ENCODE measurements around the gene FRYL.

- TF ChIP-seq CTCF (IDR thresholded peaks at IDR 0.05): no peak
- no peak for TF ChIP-seq POLR2A (IDR thresholded peaks at IDR 0.05)
- no peak for TF ChIP-seq POLR2AphosphoS5 (IDR thresholded peaks at IDR 0.05)
Measured at GRCh38 chr4:48798117-48798516, 18.0 kb upstream of the FRYL start.

Data from breast epithelium (tissue), 3 donors.